Stomach (tissue), 4 donors: Measurements from ENCODE around the gene ELMO1.

ENCODE experiments used
- CTCF ChIP-seq, 7 experiments: fragments of 450-650 bp in 4 of 7; fragments of 200-600 bp in 3 of 7; sonication (generic) in 3 of 7; IDR thresholded peaks; one replicate each; pipeline ENCODE4 v1.5.1; 2016 to 2019; ENCODE audit warnings: antibody characterized with exemption in 7 of 7, control low read depth in 2 of 7, mild to moderate bottlenecking in 1 of 7
- EP300 ChIP-seq: sonication (generic); formaldehyde crosslinking; IDR thresholded peaks from one replicate; pipeline ENCODE4 v1.6.1; 2017; ENCODE audit warnings: antibody characterized with exemption
- POLR2A ChIP-seq, 4 donors: fragments of 450-650 bp; IDR thresholded peaks; one replicate each; pipeline ENCODE4 v1.6.1; 2016; ENCODE audit warnings: antibody characterized with exemption in 4 of 4, control low read depth in 2 of 4, mild to moderate bottlenecking in 1 of 4, moderate library complexity in 1 of 4
- POLR2AphosphoS5 ChIP-seq, 3 donors: sonication (generic); formaldehyde crosslinking; IDR thresholded peaks; one replicate each; pipeline ENCODE4 v1.6.1; 2016; ENCODE audit warnings: antibody characterized with exemption in 3 of 3

GRCh38 chr7:37224746-37225145 lies 223.9 kb downstream of the ELMO1 start:
- TF ChIP-seq CTCF (IDR thresholded peaks at IDR 0.05) (no peak), POLR2A (IDR thresholded peaks at IDR 0.05) (no peak), EP300 (no peak), POLR2AphosphoS5 (IDR thresholded peaks at IDR 0.05) (no peak)
